Skeletal muscle cell (primary cell): ENCODE results near the gene IL36G.
A peak's percentile ranks its signal among the peaks of the same experiment; 100 is the strongest.
"Not testable (repeated sequence)": the region's sequence is repeated elsewhere in the genome, so short reads cannot be mapped to it uniquely, and the experiment has no call there.

Experiments used
- DNase-seq: peaks from one replicate; pipeline ENCODE4 v3.0.0-alpha.2; 2010; ENCODE audit warnings: low read depth
- H3K4me3 ChIP-seq: 2 replicates; pipeline ENCODE4 v1.5.1; 2011; ENCODE audit warnings: low read depth, mild to moderate bottlenecking, control low read depth, low read length, moderate library complexity

Gene IL36G

GRCh38 chr2:112977559-112978056, at the start of gene IL36G:
IL36G (plus strand) TSS chr2:112978006; CDS start chr2:112978639, 633 bp downstream.
- no peak within 1 kb of the TSS for H3K4me3 ChIP-seq
- no peak for DNase-seq

- no peak for DNase-seq
- no peak overlapping the region for H3K4me3 ChIP-seq
These were observed 44.5 kb upstream of the IL36G start for GRCh38 chr2:112933261-112933660.

GRCh38 chr2:112934117-112934516, 43.7 kb upstream of the IL36G start:
- not testable (repeated sequence) for H3K4me3 ChIP-seq, DNase-seq

- no peak overlapping the region for H3K4me3 ChIP-seq
- DNase-seq, result no peak
These were observed 40.9 kb upstream of the IL36G start for GRCh38 chr2:112936927-112937232.

- no peak for DNase-seq
- H3K4me3 ChIP-seq, result no peak overlapping the region
These were observed 38.9 kb upstream of the IL36G start for GRCh38 chr2:112938904-112939303.

GRCh38 chr2:112939425-112939824, 38.4 kb upstream of the IL36G start:
- H3K4me3 ChIP-seq, result no peak overlapping the region
- no peak for DNase-seq

GRCh38 chr2:112940859-112941625, 36.8 kb upstream of the IL36G start:
- DNase-seq, result no peak
- no peak overlapping the region for H3K4me3 ChIP-seq

- no peak overlapping the region for H3K4me3 ChIP-seq
- DNase-seq, result peak; percentile 23
These were observed 35.8 kb upstream of the IL36G start for GRCh38 chr2:112941753-112942653.

GRCh38 chr2:112942654-112943002, 35.2 kb upstream of the IL36G start:
- DNase-seq, result no peak
- H3K4me3 ChIP-seq, result no peak overlapping the region

- no peak overlapping the region for H3K4me3 ChIP-seq
- DNase-seq, result no peak
These were observed 32.8 kb upstream of the IL36G start for GRCh38 chr2:112944971-112945370.

- DNase-seq, result no peak
- H3K4me3 ChIP-seq, result no peak overlapping the region
These were observed 31.7 kb upstream of the IL36G start for GRCh38 chr2:112946086-112946485.

- no peak for DNase-seq
- H3K4me3 ChIP-seq, result no peak overlapping the region
These were observed 30.4 kb upstream of the IL36G start for GRCh38 chr2:112947374-112947773.

- H3K4me3 ChIP-seq, result no peak overlapping the region
- DNase-seq, result no peak
These were observed 28.4 kb upstream of the IL36G start for GRCh38 chr2:112949456-112949855.

- H3K4me3 ChIP-seq, result no peak overlapping the region
- no peak for DNase-seq
These were observed 23.4 kb upstream of the IL36G start for GRCh38 chr2:112954364-112954763.

- DNase-seq, result no peak
- no peak overlapping the region for H3K4me3 ChIP-seq
These were observed 20.3 kb upstream of the IL36G start for GRCh38 chr2:112957511-112957910.

GRCh38 chr2:112958428-112959108, 19.2 kb upstream of the IL36G start:
- DNase-seq, result peak; percentile 23
- H3K4me3 ChIP-seq, result no peak overlapping the region

GRCh38 chr2:112959109-112959812, 18.5 kb upstream of the IL36G start:
- DNase-seq, result no peak
- no peak overlapping the region for H3K4me3 ChIP-seq

GRCh38 chr2:112960230-112960825, 17.5 kb upstream of the IL36G start:
- no peak for DNase-seq
- no peak overlapping the region for H3K4me3 ChIP-seq
